Occipital lobe (tissue), 2 donors: ENCODE results near the gene CCDC88C. TPM values are rescaled to one million over a fixed set of nuclear protein-coding genes. Genes with fewer than 3 reads are reported as not detected.

ENCODE experiments used
- DNase-seq: peaks from one replicate; lab custom pipeline; 2025; lab: John Stamatoyannopoulos, UW
- total RNA-seq: library from RNA; depleted of rRNA; stranded (reverse); fragments of >200 nt; gene quantifications from one replicate; pipeline ENCODE4 v1.2.3, GENCODE V29; 2014

Gene CCDC88C
- total RNA-seq, 1 donor from 2014 or later, result 14.3 TPM

- DNase-seq, result no peak
Observed at GRCh38 chr14:91350813-91351511, 66.7 kb downstream of the CCDC88C start.

DNA sequence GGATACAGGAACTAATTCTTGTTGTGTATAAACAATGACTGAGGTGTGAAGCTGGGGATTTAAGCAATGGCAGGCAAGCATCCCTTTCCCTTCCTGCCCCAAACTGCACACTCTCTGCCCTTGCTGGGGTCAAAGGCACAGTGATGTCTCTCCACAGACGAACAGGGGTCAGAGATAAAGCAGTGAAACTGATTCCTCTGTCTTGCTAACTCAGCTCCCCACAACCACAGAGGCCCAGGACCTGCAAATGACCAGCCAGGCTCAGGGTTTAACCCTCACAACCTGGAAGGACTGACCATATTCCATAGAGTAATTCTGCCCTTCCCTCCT, 67.2 kb downstream of the CCDC88C start:
- no peak for DNase-seq

GRCh38 chr14:91349481-91350074, 68.0 kb downstream of the CCDC88C start:
- DNase-seq, result no peak

DNA sequence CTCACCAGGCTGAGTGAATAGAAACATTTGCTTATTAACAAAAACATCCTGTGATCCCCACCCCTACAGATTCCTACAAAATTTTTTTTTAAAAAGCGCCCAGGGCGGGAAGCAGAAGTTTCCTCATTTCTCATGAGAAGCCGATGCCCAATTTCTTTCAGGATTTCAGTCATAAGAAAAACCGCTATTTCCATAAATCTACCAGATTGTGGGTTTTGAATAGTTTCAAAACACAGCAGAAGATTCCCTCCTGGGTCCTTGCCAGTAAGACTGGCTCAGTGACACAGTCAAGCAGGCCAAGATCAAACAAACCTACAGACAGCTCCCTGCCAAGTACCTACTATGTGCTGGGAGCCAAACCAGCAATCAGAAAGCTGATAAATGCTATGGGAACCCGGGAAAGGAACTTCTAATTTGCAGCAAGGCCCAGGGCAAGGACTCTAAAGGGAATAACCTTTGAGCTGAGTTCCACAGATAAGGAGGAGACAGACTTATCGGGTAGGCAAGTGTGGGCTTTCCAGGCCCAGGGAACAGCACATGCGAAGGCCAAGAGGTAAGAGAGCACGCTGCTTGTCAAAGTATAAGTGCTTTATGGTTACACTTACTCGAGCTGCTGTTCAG, 68.7 kb downstream of the CCDC88C start:
- no peak for DNase-seq

GRCh38 chr14:91346838-91347173, 70.8 kb downstream of the CCDC88C start:
- no peak for DNase-seq

GRCh38 chr14:91344096-91344495, 73.5 kb downstream of the CCDC88C start:
- no peak for DNase-seq

DNA sequence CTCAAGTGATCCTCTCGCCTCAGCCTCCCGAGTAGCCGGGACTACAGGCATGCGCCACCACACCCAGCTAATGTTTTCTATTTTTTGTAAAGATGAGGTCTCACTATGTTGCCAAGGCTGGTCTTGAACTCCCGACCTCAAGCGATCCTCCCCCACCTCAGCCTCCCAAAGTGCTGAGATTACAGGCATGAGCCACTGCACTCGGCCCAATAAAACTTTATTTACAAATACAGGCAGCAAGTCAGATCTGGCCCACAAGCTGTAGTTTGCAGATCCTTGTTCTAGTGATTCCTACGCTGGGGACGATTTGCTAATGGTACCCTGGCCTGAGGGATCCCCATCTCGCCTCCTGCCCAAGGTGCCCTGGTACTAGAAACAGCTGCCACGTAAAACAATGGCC, 74.6 kb downstream of the CCDC88C start:
- DNase-seq, result no peak

- DNase-seq, result no peak
Observed at GRCh38 chr14:91342206-91342760, 75.3 kb downstream of the CCDC88C start.

GRCh38 chr14:91341751-91342154, 75.9 kb downstream of the CCDC88C start:
- DNase-seq, result no peak

GRCh38 chr14:91341334-91341733, 76.3 kb downstream of the CCDC88C start:
- no peak for DNase-seq

DNA sequence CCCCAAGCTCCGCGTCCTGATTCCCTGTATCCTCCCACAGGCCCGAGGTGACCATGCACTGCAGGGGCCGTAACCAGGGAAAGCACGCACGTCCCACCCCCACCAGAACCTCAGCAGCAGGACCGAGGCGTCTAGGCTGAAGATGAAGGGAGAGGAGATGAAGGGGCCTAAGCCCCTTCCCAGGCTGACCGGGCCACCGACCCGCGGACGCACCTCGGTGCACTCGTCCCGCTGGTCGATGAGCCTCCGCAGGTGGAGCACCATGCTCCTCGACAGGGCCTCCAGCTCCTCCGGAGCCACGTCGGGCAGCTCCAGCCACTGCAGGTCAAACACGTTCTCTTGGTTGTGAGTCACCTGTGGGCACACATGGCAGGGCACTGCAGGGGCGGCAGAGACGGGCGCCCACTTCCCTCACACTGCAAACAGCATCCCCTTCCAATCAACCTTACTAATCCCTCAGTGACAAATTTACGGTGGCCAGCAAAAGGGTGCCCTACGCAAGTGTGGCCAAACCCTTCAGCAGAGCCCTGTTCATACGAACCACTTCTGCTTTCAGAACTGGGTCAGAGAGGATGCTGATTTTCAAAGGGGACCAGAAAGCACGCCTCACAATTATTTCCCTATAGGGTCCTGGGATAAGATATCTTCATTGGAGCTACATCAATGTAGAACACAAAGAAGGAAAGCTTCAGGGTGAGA, 77.8 kb downstream of the CCDC88C start:
- no peak for DNase-seq

DNA sequence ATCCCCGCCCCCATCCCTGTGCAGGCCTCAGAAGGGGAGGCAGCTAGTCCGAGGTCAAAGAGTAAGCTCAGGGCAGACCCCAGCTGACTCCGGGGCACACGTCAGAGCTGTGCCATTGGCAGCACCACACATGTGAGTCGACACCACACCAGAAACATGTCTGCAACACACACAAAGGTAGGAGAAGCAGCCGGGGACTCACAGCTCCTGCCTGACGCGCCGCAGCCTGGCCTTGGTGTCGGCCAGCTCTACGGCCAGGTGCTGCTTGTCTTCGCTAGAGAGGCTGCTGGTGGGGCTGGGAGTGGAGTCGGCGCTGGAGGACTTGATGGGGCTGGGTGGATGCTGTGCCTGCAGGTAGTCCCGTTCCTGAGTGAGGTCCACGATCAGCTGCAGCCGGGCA, 78.5 kb downstream of the CCDC88C start:
- DNase-seq, result no peak

GRCh38 chr14:91338379-91338778, 79.2 kb downstream of the CCDC88C start:
- DNase-seq, result no peak

DNA sequence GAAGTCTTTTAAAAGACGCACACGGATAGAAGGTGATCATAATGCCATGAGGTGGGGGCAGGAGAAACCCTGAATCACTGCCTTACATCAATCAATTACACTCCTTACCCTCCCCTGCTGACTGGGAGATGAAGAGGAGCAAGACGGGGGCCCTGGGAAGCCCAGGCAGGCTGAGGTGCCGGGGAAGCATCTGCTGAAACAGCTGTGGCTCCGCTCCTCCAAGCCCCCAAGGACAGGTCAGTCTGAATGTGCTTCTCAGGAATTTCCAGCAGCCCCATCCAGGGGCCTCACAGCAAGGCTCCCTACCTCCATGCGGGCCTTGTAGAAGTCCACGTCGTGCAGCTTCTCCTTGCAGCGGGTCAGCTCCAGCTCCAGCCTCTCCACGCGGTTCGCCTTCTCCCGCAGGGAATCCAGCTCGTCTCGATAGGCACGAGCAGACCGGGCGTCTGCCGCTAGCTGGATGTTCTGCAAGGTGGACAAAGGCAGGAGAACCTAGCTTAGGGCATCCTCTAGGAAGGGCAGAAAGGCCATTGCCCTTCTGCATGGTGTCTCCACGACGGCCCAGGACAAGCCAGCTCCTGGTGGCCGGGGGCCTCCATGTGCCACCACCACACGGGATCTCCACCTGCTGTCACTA, 79.8 kb downstream of the CCDC88C start:
- no peak for DNase-seq

DNA sequence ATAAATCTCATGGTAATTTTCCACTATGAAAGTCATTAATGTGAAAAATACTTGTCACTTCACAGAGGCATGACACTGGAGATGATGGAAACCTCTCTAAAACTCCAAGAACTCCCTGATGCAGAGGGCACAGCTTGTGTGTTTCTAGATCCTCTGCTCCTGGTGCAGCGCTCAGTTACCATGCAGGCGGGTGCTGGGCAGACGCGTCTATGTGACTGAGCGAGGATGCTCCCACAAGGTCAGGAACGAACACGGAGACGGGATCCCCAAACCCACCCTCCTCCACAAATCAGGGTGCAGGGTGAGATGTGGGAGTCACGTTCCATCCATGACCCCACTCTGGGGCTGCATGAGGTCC, 81.5 kb downstream of the CCDC88C start:
- DNase-seq, result no peak

DNA sequence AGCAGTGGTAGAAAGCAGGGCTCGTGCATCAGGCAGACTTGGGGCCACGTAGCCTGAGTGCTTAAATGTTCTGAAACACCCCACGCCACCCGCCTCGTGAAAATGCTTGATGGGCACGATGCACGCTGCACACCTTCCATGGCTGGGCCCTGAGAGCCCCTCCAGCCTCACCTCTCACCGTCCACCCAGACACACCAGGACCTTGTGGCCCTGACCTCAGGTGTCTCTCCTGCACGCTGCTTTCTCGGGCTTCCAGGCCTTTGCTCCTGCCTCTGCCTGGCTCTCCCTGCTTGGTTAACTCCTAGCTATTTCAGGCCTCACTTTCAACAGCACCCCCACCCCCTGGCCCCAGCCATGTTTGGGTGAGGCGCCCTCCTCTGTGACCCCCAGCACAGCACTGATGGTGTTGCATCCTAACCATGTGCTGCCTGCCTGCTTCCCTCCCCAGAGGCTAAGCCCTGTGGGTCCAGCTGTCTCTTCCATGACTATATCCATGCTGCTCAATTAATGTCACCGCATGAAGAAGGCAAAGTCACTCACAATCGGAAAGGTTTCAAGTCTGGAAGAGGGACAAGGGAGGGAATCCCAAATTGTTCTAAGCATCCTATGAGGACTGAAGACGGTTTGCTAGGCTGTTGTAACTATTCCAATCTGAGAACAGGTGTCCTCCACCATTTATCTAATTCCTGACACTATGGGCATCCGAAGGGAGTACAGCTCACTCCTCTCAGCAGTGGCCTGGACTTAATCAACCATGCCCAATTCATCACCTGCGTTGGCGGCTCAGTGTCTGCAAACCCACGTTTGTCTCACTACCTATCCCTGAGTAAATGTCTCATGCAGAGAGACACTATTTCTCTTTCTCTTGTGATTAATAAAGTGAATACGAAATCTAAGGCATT, 82.2 kb downstream of the CCDC88C start:
- no peak for DNase-seq

- DNase-seq, result no peak
Observed at GRCh38 chr14:91333650-91334039, 84.0 kb downstream of the CCDC88C start.

DNA sequence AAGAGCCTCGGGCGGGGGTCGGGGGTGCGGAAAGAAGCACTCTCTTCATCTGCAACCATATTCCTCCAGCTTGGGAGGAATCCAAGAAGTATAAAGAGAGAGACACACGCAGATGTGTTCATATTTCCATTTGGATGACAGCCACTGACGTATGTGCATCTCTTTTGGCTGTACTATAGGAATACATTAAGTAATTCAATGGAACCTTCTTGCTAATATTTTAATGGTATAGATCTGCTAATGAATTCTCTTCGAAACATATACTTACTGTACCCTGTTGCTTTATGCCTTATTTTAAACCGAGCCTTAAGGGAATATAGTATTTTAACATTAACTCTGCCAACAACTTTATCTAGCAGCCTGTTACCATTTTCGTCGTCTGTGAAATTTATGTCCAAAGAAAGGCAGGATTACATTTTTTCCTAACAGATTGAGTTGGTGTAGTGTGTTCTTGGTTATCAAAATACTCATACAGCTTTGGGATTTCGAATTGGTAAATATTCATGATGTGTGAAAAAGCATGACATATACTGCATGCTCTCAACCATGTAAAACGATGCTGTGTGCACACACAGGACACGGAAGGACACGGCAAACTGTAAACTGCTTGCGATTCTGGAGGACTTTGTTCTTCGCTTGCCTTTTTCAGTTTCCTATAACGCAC, 84.5 kb downstream of the CCDC88C start:
- DNase-seq, result no peak

GRCh38 chr14:91332171-91332985, 85.2 kb downstream of the CCDC88C start:
- peak; percentile 23 for DNase-seq
